ENCODE results near the gene RNASE7.

DNA sequence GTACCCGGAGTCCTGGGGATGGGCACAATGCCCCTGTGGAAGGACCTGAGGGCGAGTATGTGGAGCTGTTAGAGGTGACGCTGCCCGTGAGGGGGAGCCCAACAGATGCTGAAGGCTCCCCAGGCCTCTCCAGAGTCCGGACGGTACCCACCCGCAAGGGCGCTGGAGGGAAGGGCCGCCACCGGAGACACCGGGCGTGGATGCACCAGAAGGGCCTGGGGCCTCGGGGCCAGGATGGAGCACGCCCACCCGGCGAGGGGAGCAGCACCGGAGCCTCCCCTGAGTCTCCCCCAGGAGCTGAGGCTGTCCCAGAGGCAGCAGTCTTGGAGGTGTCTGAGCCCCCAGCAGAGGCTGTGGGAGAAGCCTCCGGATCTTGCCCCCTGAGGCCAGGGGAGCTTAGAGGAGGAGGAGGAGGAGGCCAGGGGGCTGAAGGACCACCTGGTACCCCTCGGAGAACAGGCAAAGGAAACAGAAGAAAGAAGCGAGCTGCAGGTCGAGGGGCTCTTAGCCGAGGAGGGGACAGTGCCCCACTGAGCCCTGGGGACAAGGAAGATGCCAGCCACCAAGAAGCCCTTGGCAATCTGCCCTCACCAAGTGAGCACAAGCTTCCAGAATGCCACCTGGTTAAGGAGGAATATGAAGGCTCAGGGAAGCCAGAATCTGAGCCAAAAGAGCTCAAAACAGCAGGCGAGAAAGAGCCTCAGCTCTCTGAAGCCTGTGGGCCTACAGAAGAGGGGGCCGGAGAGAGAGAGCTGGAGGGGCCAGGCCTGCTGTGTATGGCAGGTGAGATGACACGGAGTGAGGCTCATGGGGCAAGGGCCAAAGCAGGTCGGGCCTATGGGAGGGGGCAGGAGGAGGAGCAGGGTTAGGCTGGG lies 32.5 kb downstream of the RNASE7 start:
- TF ChIP-seq, protein P1, sequence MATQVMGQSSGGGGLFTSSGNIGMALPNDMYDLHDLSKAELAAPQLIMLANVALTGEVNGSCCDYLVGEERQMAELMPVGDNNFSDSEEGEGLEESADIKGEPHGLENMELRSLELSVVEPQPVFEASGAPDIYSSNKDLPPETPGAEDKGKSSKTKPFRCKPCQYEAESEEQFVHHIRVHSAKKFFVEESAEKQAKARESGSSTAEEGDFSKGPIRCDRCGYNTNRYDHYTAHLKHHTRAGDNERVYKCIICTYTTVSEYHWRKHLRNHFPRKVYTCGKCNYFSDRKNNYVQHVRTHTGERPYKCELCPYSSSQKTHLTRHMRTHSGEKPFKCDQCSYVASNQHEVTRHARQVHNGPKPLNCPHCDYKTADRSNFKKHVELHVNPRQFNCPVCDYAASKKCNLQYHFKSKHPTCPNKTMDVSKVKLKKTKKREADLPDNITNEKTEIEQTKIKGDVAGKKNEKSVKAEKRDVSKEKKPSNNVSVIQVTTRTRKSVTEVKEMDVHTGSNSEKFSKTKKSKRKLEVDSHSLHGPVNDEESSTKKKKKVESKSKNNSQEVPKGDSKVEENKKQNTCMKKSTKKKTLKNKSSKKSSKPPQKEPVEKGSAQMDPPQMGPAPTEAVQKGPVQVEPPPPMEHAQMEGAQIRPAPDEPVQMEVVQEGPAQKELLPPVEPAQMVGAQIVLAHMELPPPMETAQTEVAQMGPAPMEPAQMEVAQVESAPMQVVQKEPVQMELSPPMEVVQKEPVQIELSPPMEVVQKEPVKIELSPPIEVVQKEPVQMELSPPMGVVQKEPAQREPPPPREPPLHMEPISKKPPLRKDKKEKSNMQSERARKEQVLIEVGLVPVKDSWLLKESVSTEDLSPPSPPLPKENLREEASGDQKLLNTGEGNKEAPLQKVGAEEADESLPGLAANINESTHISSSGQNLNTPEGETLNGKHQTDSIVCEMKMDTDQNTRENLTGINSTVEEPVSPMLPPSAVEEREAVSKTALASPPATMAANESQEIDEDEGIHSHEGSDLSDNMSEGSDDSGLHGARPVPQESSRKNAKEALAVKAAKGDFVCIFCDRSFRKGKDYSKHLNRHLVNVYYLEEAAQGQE (IDR thresholded peaks at IDR 0.05; ENCODE audit: low read depth) = no peak
- TF ChIP-seq POLR2AphosphoS5 (IDR thresholded peaks at IDR 0.05; ENCODE audit: low read depth, low read length) = no peak
- no peak for TF ChIP-seq YY1 (IDR thresholded peaks at IDR 0.05; ENCODE audit: extremely low read depth, insufficient replicate concordance, low read depth, low read length)
